ELF-1 (cell line): ENCODE measurements around the gene CPM.

Experiments used
- DNase-seq: peaks from one replicate; pipeline ENCODE4 v3.0.0-alpha.2; 2016; ENCODE audit warnings: low read depth, low spot score

The CPM gene

DNA sequence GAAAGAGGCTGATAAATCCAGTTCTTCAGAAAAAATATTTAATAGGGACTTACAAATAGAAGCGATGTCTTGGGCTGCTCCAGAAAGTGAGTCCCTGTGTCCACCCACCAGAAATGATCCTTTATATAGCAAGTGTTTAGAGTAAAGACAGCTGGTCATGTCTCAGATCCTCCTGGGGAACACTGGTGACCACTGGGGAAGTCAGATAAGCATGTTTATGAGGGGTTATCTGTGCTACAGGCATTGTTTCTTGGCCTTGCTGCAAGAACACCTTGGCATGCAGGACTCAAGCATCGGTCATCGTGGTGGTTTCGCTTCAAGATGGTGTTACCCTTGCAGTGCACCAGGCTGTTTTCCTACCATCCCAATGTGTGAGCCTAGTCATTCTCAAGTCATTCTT, 27.2 kb downstream of the CPM start:
- DNase-seq: no peak

DNA sequence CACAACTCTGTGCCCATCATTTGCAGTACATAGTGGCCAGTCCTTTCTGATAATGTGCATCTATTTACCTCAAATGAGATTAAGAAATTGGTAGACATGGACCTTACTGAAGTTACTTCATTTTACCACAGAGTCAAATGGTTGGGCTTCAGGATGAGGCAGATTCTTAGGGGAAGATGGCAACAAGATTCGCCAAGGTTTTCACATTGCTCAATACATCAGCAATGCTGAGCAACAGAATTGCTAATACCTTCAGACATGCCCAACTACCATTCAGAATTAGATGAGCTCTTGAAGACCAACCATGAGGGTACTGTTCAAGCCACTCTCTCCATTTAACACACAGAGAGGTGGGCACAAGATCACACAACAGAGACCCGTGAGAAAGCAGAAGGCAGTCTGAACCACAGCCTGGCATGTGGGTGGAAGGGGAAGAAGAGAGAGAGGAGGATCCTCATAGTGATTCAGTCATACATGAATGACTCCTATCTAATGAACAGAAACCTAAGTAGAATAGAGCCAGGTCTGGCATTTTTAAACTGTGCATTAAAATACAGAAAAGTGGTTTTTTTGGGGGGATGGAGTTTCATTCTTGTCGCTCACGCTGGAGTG, 28.5 kb downstream of the CPM start:
- DNase-seq: no peak

DNA sequence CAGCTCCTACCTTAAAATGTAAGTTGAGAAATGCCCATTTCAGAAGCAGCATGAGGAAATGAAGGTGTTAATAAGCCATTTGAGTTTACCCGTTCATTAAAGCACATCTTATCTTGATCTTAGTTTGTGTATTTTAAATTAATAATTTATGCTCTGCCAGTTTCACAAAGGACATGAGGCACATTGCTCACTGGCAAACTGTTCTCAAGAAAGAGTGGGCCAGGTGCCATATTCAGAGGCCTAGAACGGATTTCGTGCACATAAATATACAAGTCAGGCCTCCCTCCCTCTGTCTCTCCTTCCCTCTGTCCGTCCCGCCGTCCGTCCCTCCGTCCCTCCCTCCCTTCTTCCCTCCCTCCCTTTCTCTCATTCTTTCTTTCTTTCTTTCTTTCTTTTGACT, 29.5 kb downstream of the CPM start:
- DNase-seq: no peak

DNA sequence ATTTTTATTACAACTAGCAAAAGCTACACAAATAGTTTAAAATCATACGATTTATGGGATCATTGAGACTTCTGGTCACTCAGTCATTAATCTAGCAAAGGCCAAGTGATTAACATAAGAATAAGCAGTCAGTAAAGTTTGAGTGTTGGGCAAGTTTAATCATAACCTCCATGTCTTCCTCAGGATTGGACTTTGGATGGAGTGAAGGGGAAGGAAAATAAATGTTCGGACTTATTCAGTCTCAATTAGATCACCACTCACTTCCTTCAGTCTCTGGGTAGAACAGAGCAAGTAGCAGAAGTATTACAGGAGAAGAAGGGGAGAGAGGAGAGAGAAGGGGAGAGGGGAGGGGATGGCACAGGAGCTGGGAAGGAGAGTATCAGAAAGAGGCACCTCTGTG, 31.4 kb downstream of the CPM start:
- no peak for DNase-seq

DNA sequence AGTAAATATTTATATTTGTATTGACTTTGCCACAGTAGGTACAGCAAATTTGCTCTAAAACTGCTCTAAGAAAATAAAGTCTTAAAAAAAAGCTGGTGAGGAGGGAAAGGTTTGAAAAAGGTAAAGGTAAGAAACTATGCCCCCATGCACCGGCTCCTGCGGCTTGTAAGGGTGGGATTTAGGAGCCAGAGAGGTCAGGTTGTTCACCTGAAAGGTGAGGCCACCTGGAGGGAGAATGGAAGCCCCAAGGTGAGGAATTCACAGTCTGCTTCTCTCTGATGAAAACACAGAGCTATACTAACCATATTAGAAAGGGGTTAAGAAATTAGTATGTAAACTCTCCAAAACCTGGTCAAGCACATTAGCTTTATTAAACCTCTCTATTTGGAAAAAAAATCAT, 31.8 kb downstream of the CPM start:
- no peak for DNase-seq

DNA sequence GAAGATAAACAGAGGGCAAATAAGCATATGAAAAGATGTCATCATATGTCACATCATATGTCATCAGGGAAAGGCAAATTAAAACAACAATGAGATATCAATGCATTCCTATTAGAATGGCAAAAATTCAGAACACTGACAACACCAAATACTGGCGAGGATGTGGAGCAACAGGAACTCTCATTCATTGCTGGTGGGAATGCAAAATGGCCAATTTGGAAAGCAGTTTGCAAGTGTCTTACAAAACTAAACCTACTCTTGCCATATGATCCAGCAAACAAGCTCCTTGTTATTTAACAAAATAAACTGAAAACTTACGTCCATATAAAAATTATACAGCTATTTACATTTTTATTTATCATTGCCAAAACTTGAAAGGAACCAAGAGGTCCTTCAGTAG, 32.7 kb downstream of the CPM start:
- DNase-seq: no peak

DNA sequence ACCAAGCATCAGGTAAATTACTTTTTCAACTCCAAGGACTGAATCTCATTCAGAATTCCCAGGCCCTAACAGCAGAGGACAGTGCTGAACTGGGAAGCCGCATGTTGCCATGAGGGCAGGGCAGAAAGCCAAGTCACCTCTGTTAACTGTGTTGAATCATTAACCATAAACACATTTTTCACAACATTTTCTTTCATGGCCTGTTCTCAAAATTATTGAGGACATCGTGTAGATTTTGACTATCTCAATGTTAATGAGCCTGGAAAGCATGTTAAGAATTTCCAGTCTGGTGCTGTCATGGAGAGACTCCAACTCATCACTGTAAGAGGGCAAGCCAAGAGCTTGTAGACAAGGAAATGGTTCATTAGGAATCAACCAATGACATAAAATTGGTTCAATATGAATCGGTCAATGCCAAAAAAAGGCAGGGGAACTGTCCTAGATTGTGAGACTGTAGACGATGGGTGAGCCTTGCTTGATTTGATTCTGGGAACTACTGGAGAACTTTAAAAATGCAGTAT, 33.7 kb downstream of the CPM start:
- DNase-seq: no peak

DNA sequence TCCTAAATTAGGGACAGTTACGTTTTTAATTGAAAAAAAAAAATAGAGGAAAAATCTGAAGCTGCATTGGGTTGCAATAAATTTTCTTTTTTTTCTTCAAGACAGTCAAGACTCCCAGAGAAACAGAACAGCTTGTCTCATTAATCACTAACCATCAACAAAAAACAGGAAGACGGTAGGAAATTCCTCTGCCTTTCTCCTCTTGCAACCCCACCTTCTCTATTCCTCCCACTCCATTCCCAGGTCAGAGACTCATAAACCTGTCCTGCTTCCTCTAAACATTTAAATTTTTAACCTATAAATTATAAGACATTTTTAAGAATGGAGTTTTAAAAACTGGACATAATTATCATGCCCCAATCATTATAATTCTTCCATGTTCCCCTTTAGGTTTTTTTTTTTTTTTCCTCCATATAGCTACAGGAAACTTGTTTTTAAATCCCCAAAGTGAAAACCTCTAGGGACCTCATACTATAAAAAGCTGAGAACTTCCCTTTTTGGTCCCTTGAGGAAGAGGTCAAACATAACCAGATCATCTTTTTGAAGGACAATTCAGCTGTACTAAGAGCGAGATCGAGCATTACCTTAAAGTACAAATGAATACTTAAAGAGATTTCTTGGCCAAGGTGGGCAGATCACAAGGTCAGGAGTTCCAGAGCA, 36.0 kb downstream of the CPM start:
- DNase-seq: no peak

DNA sequence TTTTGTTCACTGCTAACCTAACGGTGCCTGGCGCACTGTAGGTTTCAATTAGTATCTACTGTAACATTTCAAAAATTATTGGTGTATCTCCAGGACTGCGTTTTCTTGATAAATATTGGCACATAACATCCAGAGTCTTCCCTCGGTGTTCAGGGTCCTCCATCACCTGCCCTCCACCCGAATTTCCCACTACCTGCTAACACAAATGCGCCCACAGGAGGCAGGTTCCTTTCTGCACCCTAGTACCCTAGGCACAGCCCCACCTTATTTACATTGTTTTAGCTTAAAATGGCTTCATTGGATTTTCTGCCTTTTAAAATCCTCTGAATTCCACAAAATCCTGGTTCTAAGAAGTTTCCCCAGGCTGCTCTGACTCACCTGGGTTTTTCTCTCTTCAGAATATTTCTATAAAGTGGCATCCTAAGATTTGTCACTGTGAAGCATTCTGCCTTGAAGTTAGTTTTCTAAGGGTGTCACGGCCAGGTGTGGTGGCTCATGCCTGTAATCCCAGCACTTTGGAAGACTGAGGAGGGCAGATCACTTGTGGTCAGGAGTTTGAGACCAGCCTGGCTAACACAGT, 38.6 kb downstream of the CPM start:
- no peak for DNase-seq

DNA sequence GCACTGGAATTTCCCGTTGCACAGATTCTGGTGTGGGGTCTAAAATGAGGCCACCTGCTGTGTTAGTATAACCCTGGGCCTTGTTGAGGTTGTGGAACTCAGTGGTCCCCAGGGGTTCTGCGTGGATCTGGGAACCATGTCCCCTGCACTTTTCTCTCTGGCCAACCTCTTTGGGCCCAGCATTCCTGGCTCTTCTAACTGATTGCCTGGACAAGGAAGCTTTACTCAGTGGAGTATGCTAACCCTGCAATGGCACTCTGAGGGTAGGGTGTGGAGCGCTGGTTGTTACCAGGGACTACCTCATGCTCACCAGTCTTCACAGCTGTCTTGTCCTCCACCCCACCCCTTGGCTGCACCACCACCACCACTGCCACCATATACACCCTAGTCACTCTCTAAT, 39.2 kb downstream of the CPM start:
- no peak for DNase-seq

DNA sequence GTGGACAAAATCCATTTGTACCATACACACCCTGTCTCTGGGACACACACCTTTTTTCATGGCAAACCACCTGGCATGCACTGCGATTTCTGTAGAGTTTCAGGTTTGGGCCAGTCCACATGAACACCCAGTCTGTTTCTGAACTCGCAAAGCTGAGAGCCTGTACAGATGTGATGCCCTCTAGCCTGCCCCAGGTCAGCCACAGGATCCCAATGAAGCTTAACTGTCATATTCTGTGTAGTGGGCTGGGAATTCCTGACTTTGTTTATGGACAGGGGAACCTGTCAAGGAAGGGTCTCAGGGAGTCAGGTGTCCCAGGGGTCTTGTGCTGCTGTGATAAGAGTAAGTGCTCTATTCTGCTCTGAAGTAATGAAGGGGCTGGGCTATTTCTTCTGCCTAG, 39.8 kb downstream of the CPM start:
- DNase-seq: no peak

DNA sequence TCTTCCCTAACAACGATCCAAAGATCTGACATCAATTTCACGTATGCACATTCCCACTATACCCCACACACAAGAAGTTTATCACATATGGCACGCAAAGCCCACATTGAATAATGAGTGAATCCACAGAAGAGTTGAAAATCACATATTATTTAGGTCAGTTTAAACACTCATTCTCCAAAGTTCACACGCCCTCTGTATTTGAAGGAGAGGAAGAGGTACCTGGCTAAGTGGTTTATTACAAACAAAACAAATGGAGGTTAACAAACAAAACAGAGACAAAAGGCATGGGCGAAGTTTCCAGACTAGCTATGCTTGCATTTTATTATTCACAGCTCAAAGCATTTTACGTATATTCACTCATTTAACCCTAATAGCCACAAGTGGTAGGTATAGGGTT, 41.8 kb downstream of the CPM start:
- no peak for DNase-seq

DNA sequence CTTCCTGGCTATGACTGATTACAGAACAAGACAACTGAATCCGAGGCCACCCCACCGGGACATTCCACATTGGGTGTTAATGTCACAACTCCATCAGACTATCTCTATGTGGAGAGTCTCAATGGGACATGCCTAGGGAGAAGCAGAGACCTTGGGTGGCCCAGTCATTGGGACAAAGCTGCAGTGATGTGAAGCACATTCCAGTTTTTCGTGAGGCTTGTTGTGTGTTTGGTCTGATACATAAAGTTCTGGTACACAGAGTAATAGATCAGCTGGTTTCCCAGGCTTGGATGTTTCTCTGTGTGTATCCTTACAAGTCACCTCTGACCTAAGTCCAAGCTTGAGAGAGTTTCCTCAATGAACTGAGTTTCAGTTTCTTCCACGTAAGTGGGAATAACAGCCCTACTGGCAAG, 42.3 kb downstream of the CPM start:
- DNase-seq: no peak

DNA sequence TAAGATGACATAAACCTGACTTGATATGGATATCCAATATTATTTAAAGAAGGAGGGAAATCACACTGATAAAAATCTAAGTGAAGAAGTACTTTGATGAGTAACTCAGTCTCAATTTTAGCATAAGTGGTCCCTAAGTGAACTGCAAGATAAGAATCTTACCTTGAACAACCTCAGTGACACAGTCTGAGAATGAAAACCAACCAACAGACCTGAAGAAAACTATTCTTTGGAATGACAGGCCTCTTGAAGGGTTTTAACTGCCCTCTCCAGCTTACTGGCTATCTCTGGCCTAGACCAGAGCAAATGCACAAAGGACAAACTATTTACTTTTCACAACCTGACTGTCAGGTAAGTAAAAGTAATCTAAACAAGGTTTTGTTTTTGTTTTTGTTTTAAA, 44.7 kb downstream of the CPM start:
- DNase-seq: no peak

DNA sequence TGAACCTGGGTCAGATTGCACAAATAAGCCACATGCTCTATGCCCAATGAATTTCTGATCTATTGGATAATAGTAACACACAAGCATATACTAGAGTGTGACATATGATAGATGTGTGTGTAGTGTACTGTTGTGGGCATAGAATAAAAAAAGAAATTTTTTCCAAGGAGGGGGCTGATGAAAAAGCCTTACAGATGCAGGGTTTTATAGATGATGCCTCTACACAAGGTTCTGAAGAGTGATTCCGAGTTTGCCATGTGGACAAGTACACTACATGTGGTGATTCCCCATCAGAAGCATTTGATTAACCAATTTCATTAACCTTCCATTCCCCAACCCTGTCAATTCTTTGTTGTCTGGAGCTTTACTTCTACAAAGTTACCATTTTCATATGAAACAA, 45.3 kb downstream of the CPM start:
- DNase-seq: no peak

DNA sequence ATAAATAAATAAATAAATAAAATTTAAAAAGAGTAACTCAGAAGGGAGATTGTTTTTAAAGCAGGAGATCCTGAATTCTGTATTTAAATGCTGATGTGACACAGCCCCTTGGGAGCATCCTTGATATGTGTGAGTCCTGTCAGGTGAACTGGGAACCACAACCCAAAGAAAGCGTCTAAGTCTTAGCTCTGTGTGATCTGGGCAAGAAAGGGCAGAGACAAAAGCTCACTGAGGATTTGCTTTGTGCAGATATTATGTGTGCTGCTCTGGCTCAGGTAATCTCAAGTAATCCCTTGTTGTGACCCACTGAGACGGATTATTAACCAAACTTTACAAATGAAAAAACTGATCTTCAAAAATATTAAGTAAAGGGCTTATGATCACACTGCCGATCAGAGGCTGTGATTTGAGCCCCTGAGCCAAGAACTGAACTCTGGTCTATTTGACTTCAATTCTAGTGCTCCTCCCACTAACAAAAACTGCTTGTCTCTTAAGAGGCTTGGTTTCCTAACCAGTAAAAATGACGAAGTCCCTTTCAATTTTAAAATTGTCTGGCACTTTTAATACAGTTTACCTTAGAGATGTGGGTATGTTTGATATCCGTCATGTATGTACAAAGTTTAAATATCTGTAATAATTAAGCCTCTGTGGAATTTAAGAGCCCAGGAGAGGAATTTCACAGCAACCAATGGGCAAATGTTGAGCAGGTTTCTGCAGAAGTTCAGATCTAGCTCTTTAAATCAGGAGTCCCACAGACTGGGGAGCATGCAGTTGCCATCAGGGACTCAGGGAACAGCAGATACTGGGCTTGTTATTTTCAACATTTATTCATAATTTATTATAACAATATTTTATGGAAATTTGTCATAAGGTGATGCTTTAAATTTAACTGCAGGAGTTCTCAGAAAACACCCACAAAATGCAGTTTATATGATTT, 46.1 kb downstream of the CPM start:
- no peak for DNase-seq

DNA sequence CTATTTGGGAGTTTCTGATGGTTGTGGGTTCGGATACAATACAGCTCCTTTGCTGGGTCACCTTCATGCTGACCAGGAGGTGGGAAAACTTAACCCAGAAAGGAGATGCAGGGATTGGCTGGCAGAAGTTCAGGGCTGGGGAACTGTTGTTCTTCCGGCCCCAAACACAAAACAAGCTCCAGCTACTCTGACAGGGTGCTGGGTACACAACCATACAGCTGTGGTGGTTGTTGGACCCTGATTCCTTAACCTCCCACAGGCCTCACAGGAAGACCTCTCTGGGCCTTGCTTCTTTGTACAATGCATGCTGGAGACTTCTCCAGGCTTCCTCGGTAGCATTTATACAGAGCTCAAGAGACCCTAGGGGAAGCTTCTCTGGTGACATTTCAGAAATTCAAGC, 47.6 kb downstream of the CPM start:
- DNase-seq: no peak

DNA sequence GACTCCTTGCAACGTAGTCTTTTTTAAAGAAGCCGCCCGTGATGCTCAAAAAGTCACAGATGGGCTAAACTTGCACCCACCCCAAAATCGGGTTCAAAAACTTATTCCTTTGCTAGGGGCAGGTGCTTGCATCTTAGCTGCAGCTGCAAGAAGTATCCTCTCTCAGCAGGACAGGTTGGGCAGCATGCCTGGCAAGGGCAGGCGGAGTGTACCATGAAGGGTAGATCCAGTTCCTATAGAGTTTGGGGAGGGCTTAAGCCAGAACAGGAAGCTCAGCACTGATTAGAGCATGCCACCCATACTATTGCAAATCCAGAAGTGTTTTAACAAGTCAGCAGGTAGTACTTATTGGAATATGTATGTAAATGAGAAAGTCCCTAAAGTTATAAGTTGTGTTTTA, 48.7 kb downstream of the CPM start:
- DNase-seq: no peak

DNA sequence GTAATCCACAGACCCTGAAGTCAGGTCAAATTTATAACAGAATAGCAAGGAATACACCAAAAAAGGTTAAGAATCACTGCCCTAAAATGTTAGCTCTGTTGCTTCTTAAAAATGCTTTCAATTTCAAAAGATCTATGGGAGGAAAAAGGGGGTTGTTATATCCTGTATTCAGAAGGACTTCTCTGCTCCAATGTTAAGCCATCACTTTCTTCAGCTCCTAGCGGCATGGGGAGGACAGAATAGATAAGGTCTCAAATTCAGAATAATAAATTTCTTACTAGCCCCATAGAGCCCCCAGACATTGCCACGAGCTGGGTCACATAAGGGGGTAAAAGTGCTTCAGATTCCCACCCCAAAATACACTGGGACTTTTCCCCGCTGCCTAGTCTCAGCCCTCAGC, 49.8 kb downstream of the CPM start:
- DNase-seq: no peak

DNA sequence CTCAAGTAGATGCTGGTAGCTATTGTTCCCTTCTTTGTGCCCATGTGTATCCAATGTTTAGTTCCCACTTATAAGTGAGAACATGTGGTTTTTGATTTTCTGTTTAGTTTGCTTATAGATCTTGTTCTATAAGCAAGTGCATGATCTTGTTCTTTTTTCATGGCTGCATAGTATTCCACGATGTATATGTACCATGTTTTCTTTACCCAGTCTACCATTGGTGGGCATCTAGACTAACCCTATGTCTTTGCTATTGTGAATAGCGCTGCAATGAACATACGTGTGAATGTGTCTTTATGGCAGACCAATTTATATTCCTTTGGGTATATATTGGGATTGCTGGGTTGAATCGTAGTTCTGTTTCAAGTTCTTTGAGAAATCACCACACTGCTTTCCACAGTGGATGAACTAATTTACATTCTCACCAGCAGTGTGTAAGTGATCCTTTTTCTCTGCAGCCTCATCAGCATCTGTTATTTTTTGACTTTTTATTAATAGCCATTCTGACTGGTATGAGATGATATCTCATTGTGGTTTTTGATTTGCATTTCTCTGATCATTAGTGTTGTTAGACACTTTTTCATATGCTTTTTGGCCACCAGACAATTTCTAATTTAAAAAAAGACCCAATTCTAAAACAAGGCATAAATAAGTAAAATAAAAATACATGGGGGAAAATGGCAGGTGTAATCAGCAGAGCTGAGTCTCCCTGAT, 50.6 kb downstream of the CPM start:
- no peak for DNase-seq

DNA sequence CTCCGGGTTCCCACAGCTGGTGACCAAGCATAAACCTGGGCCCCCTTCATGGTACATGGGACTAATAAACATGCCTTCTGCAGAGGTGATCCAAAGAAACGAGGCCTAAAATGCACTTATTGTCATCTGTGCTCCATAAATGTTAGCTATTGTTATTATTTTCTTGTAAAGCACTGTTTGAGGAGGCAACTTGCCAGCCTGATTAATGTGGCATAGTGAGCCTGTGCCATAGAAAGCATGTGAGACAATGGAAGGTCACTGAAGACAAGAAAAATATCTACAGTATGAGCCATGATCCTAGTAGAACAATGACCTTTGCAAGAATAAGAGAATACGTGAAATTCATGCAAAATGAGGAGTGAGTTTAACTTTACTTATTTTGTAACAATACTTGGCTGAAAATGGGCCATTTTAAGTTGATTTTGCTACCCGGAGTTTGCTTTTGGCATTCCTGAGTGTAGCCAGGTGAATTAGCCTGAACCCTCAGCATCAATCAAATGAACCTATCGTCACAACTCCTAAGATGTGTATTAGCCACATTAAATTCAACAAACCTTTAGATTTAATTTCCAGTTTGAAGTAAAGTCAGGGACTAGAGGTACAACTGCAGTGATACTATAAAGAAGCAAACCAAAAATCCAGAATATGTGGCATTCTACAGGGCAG, 52.2 kb downstream of the CPM start:
- no peak for DNase-seq
